Skin epidermis (tissue), 12 donors: ENCODE measurements around the gene CPS1.

Experiments used
- H3K27ac ChIP-seq, 21 experiments: fragments of 200-600 bp; sonication (generic) in 11 of 21; one replicate each; pipeline ENCODE4 v1.5.0; 2020; ENCODE audit warnings: mild to moderate bottlenecking in 3 of 21, inconsistent platforms in 2 of 21, moderate library complexity in 2 of 21
- H3K4me3 ChIP-seq, 7 experiments: fragments of 200-600 bp; sonication (generic) in 2 of 7; one replicate each; pipeline ENCODE4 v1.5.0; 2020; ENCODE audit warnings: inconsistent platforms in 2 of 7, mild to moderate bottlenecking in 2 of 7, moderate library complexity in 1 of 7

CPS1 gene

DNA sequence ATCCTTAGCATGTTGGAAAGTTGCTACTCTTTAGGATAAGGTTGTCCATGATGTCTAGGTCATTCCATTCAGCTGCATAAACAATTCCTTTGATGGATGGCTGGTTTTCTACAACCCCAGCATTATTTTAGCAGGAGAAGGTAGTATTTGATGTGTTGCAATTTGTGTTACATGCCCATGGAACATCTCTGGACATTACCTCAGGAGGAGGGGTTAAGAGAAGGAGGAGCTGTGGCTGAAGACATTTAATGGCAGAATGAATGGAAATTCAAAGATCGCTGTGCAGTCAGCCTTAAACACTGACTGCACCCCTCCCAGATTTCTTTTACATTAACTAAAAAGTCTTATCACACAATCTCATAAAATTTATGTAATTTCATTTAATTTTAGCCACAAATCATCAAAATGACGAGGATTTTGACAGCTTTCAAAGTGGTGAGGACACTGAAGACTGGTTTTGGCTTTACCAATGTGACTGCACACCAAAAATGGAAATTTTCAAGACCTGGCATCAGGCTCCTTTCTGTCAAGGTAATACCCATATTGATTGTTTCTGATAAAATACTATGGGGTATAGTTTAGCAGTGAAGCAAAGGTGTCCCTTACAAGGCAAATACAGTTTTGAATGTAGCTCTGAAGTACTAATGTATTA lies at the start of gene CPS1:
CPS1 (plus strand) TSS at position 271 of the 652 bp plus-strand sequence; CDS start at position 406, 135 bp downstream.
- Histone ChIP-seq H3K27ac (no peak within 1 kb of the TSS), H3K4me3 (no peak within 1 kb of the TSS)

- Histone ChIP-seq H3K4me3 (no peak overlapping the region), H3K27ac (no peak overlapping the region)
Observed at GRCh38 chr2:210515911-210516310, 40.5 kb upstream of the CPS1 start.

- no peak overlapping the region for H3K4me3 ChIP-seq
- no peak overlapping the region for H3K27ac ChIP-seq
Observed at GRCh38 chr2:210517264-210517663, 39.1 kb upstream of the CPS1 start.

DNA sequence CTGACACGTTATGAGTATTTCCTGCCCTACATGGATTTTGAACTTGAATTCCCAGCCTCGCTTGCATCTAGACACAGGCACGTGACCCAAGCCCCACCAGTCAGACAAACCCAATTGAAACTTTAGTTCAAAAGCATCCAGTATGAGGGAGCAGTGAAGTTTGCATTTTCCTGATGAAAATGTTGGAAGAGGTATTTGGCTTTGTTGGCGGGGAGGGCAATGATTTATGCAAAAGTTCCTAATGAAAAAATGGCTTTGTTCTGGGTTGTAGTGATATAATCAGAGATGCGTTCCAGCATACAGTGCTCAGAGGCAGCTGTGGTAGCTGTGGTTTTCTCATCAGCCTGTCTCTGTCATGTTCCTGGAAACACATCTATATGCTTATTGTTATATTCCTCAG lies 36.8 kb upstream of the CPS1 start:
- Histone ChIP-seq H3K4me3 (no peak overlapping the region), H3K27ac (no peak overlapping the region)

DNA sequence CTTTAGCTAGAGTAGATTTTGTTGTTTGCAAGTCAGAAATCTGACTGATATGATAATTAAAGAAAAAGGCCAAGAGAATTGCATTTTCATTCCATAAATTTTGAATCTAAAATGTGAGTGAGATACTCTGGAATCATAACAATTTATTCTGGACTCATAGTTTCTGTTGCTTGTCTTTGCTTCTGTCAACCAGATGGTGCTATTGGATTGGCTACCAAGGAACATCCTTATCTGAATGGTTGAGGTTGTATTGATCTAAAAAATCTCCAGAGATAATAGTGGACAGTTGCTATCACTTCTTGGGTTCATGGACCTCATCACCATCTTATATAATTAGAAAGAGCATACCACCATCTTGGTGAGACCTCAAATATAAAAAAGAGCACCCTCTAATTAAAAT lies 34.0 kb upstream of the CPS1 start:
- no peak overlapping the region for H3K4me3 ChIP-seq
- H3K27ac ChIP-seq, result no peak overlapping the region

DNA sequence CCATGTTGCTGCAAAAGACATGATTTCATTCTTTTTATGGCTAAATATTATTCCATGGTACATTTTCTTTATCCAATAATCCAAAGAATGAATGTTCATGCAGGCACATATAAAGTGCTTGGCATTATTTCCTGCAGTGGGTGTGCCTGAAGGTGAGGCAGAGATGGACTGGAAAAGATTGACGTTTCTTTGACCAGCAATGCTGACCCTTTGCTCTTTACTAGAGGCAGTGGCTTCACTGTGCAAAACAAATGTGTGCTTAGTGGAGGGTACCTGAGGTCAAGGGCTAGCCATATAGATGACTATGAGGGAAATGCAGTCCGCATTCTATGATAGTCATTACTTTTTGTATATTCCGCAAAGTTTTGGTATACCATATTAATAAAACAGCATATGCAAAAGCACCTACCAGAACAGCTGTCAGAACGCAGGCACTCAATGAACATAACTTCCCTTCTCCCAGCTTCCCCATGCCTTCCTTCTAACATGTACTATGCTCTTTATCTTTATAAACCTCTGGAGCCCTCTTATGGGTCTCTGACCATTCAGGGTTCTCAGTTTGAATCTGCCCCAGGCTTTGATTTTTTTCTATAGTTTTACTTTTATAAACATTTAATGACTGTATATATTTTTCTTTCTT lies 32.6 kb upstream of the CPS1 start:
- H3K27ac ChIP-seq, result no peak overlapping the region

GRCh38 chr2:210524533-210524932 lies 31.9 kb upstream of the CPS1 start:
- Histone ChIP-seq H3K27ac (no peak overlapping the region), H3K4me3 (no peak overlapping the region)

More for the DNA sequence above, 32.6 kb upstream of the CPS1 start:
- H3K4me3 ChIP-seq, result no peak overlapping the region

GRCh38 chr2:210527286-210527685 lies 29.1 kb upstream of the CPS1 start:
- Histone ChIP-seq H3K4me3 (no peak overlapping the region), H3K27ac (no peak overlapping the region)

DNA sequence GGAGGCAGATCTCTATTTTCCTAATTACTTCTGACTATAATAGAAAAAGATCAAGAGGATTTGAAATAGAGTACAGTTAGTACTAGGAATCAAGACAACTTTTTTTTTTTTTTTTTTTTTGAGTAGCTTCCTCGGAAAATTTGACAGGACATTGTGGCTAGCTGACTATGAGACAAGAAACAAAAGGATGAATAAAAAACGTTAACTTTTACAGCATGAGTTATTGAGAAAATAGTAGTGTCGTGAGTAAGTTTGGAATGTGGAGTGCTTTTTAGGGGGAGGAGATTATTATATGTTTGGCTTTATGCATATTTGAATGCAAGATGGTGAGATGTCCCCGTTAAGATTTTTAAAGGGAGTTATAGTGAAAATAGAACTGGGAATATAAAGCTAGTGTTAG lies 27.7 kb upstream of the CPS1 start:
- H3K27ac ChIP-seq, result no peak overlapping the region

DNA sequence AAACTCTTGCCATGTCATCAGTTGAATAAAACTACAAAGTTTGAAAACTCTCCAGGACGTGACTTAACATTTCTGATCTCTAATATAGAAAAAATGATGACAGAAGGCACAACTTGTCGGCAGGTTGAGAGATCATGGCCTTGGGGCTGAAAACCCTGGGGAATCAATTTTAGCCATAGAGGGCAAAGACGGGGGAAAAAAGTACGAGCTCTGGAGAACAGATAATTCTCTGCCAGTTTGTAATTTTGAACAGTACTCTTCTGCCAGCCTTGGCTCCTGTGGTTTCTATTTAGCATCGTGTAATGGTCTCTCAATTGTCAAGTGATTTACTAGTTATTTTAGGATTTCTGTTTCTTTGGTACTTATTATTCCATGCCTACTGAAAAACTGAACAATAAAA lies 25.3 kb upstream of the CPS1 start:
- Histone ChIP-seq H3K27ac (no peak overlapping the region), H3K4me3 (no peak overlapping the region)

More for the DNA sequence above, 27.7 kb upstream of the CPS1 start:
- H3K4me3 ChIP-seq, result no peak overlapping the region

DNA sequence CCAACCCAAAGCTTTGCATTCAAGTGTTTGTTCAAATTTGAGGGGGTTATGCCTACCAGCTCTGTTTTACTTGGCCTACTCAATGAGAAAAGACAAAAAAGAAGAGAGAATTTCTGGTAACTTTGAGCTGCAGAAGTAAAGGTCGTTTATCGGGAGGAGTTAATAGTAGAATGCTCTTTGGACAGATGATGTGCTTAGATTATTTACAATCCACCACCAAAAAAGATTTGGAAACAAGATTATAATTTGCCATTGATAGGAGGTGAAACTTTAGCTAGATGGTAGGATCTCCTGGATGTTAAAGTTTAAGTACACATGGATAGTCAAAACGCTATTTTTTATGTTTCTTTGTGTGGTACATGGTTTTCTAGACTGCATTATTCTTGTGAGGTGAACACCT lies 24.9 kb upstream of the CPS1 start:
- H3K27ac ChIP-seq, result no peak overlapping the region

GRCh38 chr2:210533389-210533788 lies 23.0 kb upstream of the CPS1 start:
- Histone ChIP-seq H3K27ac (no peak overlapping the region), H3K4me3 (no peak overlapping the region)

More for the DNA sequence above, 24.9 kb upstream of the CPS1 start:
- no peak overlapping the region for H3K4me3 ChIP-seq

- Histone ChIP-seq H3K27ac (no peak overlapping the region), H3K4me3 (no peak overlapping the region)
Observed at GRCh38 chr2:210534879-210535278, 21.5 kb upstream of the CPS1 start.

DNA sequence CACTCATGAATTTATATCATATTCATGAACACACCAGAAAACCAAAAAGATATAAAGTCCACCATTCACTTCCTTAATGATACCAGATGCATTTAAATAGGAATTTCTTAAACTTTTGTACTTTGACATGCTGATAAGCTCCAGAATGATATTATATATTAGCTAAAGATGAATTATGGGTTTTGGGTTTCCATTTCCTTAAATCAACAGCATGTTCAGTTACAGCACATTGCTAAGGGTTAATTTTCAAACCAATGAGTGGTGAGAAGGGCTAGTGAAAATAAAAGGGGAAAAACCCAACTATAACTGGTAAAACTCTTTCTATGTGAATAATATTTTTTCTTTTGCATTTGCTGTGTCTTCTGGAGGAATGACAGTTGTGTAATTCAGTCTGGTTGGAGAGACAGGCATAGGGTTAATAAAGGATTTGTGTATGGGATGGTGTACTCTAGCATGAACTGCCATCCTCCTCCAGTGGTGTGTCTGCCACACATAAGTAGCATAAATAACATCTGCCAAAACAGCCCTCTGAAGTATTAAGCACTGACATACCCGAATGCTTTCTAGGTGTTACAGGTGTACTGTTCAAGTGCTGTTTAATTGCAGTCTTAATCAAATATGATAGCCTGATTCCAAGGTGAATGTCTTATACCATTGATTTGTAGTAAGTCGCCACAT lies 19.3 kb upstream of the CPS1 start:
- Histone ChIP-seq H3K27ac (no peak overlapping the region), H3K4me3 (no peak overlapping the region)

DNA sequence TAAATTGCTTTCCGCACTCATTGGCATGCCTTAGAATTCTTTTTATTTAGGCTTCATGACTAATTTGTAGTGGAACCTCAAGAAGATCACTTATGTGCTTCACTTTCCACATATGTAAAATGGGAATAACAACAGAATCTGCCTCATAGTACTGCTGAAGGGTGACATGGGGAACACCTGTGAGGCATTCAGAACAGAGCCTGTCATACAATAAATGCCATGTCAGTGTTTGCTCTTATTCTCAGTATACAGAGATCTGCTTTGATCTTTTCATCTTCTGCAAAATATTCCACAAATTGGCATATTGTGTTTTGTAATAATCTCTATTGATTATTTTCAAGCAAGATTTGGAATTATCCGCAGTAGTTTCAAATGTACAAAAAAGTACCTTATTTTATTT lies 17.4 kb upstream of the CPS1 start:
- Histone ChIP-seq H3K27ac (no peak overlapping the region), H3K4me3 (no peak overlapping the region)

DNA sequence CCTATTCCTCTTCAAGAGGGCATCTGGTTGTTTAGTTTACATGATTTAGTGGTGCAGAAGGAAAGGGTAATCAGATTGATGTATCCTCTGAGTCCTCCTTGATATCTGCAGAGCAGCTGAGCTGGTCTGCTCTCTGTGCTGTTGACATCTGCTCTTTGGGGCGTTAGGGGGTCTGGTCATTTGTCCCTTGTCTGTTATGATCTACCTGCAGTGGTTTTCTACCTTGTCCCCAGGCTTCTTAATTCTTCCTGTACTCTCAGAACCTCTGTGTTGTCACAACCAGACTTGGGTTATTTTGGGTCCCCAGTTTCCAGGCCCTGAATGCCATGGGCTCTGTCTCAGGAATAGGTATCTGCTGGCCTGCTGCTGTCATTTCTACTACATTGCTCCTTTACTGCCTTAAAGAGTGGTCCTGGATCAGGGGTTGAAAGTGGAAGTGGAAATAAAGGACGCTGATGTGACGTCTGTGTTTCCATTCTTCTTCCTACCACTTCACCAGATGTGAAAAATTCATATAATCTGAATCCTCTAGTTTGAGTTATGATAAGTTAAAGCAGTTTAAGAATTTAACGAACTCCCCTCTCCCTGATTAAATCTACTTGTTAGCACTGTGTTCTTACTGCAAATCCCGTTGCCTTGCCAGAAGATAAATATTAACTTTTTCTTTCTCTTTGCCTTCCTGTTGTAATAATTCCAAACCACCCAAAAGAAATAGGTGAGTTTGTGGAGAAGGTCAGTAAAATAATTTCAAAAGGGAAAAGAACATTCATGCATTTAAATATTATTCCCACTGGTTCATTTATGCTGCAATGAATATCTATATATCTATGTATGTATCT lies 16.6 kb upstream of the CPS1 start:
- no peak overlapping the region for H3K4me3 ChIP-seq
- H3K27ac ChIP-seq, result no peak overlapping the region

DNA sequence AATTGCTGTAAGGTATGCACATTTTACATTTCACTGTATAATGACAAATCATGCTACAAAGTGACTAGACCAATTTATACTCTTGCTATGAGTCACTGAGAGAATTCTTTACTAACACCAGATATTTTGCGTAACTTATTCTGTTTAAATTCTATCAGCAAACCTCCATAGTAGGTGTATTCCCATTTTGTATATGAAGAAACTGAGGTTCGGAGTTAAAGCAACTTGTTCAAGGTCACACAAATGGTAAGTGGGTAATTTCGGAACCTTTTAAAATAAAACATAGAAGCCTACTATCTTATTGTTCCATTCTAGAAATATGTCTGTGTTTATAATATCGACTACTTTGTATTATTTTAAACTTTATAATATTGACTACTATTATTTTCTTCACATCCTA lies 15.9 kb upstream of the CPS1 start:
- H3K4me3 ChIP-seq, result no peak overlapping the region

GRCh38 chr2:210540900-210541289 lies 15.5 kb upstream of the CPS1 start:
- H3K4me3 ChIP-seq, result no peak overlapping the region
- no peak overlapping the region for H3K27ac ChIP-seq

More for the DNA sequence above, 15.9 kb upstream of the CPS1 start:
- no peak overlapping the region for H3K27ac ChIP-seq

- no peak overlapping the region for H3K4me3 ChIP-seq
- H3K27ac ChIP-seq, result no peak overlapping the region
Observed at GRCh38 chr2:210541290-210541902, 15.0 kb upstream of the CPS1 start.
